CD14-positive monocyte (primary cell): ENCODE data around the gene DUOXA1. TPM values are rescaled to one million over a fixed set of nuclear protein-coding genes. Genes with fewer than 3 reads are reported as not detected.

ENCODE experiments used
- DNase-seq, 3 donors: peaks; one replicate each; pipeline ENCODE4 v3.0.0-alpha.2; 2011 to 2022
- H2AFZ ChIP-seq: 2 replicates; pipeline ENCODE4 v1.6.0; 2012; ENCODE audit warnings: mild to moderate bottlenecking, low read depth, low read length, inconsistent platforms; ENCODE audit not compliant: insufficient read depth, poor library complexity, severe bottlenecking
- H3K27ac ChIP-seq, 2 donors: 1 replicate in 1 of 2; 2 replicates in 1 of 2; pipeline ENCODE4 v1.5.1; 2012 to 2013; ENCODE audit warnings: low read length in 2 of 2, control low read depth in 1 of 2, inconsistent platforms in 1 of 2, low read depth in 1 of 2, mild to moderate bottlenecking in 1 of 2
- H3K27me3 ChIP-seq, 2 donors: one replicate each; pipeline versions ENCODE4 v1.6.0 to v1.6.1; 2011 to 2013; ENCODE audit warnings: low read length in 2 of 2; ENCODE audit not compliant: control insufficient read depth in 2 of 2, insufficient read depth in 2 of 2
- H3K36me3 ChIP-seq, 2 donors: replicated peaks in 1 of 2; 1 replicate in 1 of 2; 2 replicates in 1 of 2; pipeline versions ENCODE4 v1.5.1 to v1.6.1; 2012 to 2013; ENCODE audit warnings: low read length in 2 of 2, control low read depth in 1 of 2, inconsistent platforms in 1 of 2, mild to moderate bottlenecking in 1 of 2; ENCODE audit not compliant: insufficient read depth in 2 of 2, control insufficient read depth in 1 of 2
- H3K4me1 ChIP-seq, 2 donors: 1 replicate in 1 of 2; 2 replicates in 1 of 2; pipeline versions ENCODE4 v1.5.1 to v1.6.1; 2012 to 2013; ENCODE audit warnings: low read length in 2 of 2, control low read depth in 1 of 2, inconsistent platforms in 1 of 2, mild to moderate bottlenecking in 1 of 2, moderate library complexity in 1 of 2; ENCODE audit not compliant: insufficient read depth in 2 of 2, control insufficient read depth in 1 of 2
- H3K4me2 ChIP-seq: replicated peaks from 2 replicates; pipeline ENCODE3; 2012; ENCODE audit warnings: low read length, moderate library complexity, mild to moderate bottlenecking; ENCODE audit not compliant: poor library complexity, severe bottlenecking; ENCODE audit errors: extremely low read depth
- H3K4me3 ChIP-seq, 3 experiments: fragments of 200-600 bp in 1 of 3; sonication (generic) in 1 of 3; replicated peaks in 1 of 3; 1 replicate in 2 of 3; 2 replicates in 1 of 3; pipeline ENCODE4 v1.5.1; 2011 to 2013; ENCODE audit warnings: low read length in 3 of 3, mild to moderate bottlenecking in 3 of 3, control low read depth in 2 of 3, low read depth in 2 of 3, inconsistent platforms in 1 of 3, moderate library complexity in 1 of 3
- H3K79me2 ChIP-seq: 2 replicates; pipeline ENCODE4 v1.6.0; 2012; ENCODE audit warnings: mild to moderate bottlenecking, control low read depth, inconsistent platforms, low read length, moderate library complexity; ENCODE audit not compliant: insufficient read depth
- H3K9ac ChIP-seq: 2 replicates; pipeline ENCODE4 v1.6.0; 2017; ENCODE audit warnings: low read length, mild to moderate bottlenecking; ENCODE audit not compliant: insufficient read depth, poor library complexity, severe bottlenecking
- H3K9me3 ChIP-seq, 2 donors: replicated peaks in 1 of 2; 1 replicate in 1 of 2; 2 replicates in 1 of 2; pipeline versions ENCODE4 v1.5.1 to v1.6.1; 2012 to 2013; ENCODE audit warnings: low read length in 2 of 2, control low read depth in 1 of 2; ENCODE audit not compliant: control insufficient read depth in 1 of 2, insufficient read depth in 1 of 2
- H4K20me1 ChIP-seq: 2 replicates; pipeline ENCODE4 v1.6.0; 2012; ENCODE audit warnings: mild to moderate bottlenecking, low read length, control low read depth, moderate library complexity; ENCODE audit not compliant: insufficient read depth
- H3K27ac Mint-ChIP-seq, 7 donors: one replicate each; pipeline ENCODE4 v1.8.0; 2020; ENCODE audit warnings: mild to moderate bottlenecking in 7 of 7, mixed read lengths in 7 of 7, moderate library complexity in 6 of 7, inconsistent platforms in 2 of 7
- H3K27me3 Mint-ChIP-seq, 3 donors: one replicate each; pipeline ENCODE4 v1.8.0; 2021 to 2022; ENCODE audit warnings: low read depth in 3 of 3, mild to moderate bottlenecking in 3 of 3, mixed read lengths in 3 of 3, moderate library complexity in 3 of 3, inconsistent platforms in 1 of 3
- H3K36me3 Mint-ChIP-seq, 2 donors: one replicate each; pipeline ENCODE4 v1.8.0; 2020; ENCODE audit warnings: mixed read lengths in 2 of 2, inconsistent platforms in 1 of 2, mild to moderate bottlenecking in 1 of 2
- H3K4me1 Mint-ChIP-seq: one replicate; pipeline ENCODE4 v1.8.0; 2020; ENCODE audit warnings: mild to moderate bottlenecking, mixed read lengths
- H3K4me3 Mint-ChIP-seq, 2 donors: one replicate each; pipeline ENCODE4 v1.8.0; 2020; ENCODE audit warnings: mild to moderate bottlenecking in 2 of 2, mixed read lengths in 2 of 2, moderate library complexity in 1 of 2
- H3K9me3 Mint-ChIP-seq, 7 donors: one replicate each; pipeline ENCODE4 v1.8.0; 2020 to 2022; ENCODE audit warnings: mixed read lengths in 7 of 7, mild to moderate bottlenecking in 6 of 7, moderate library complexity in 6 of 7, inconsistent platforms in 2 of 7
- WGBS: methylation state at CpG from one replicate; pipeline ENCODE4 v1.1.5; 2013; ENCODE audit warnings: missing lambda C conversion rate; ENCODE audit not compliant: insufficient coverage; 5-methylcytosine and 5-hydroxymethylcytosine counted together
- intact Hi-C, 2 donors: fragments of 100-400 bp; cut with micrococcal nuclease; formaldehyde crosslinking; loops; one replicate each; pipeline versions ENCODE4 v1.15.0 to v1.15.1; 2023
- polyA plus RNA-seq, 3 donors: library from polyadenylated mRNA; depleted of rRNA in 1 of 3; unstranded in 2 of 3; stranded (reverse) in 1 of 3; fragments of 300-500 nt in 2 of 3; fragments of >200 nt in 1 of 3; fragmentation: Illumina TruSeq in 2 of 3; gene quantifications; 1 replicate in 2 of 3; 2 replicates in 1 of 3; pipeline ENCODE4 v1.2.3, GENCODE V29; 2012 to 2021
- TF ChIP-seq, protein P1 (sequence below): fragments of 200-600 bp; IDR thresholded peaks from one replicate; pipeline ENCODE4 v1.8.0; 2022; ENCODE audit warnings: antibody characterized with exemption, mild to moderate bottlenecking

Gene DUOXA1
- polyA plus RNA-seq, 3 donors = not detected

- intact Hi-C loops = no loop called here
- Mint-ChIP-seq H3K27ac (no peak overlapping the region), H3K27me3 (peaks cover 3 to 7% (median 6%) of the 10 kb centered on the region in 3 donors), H3K4me1 (no peaks in the 10 kb centered on the region), H3K9me3 (peaks cover 0 to 3% (median 0%) of the 10 kb centered on the region in 7 donors), H3K36me3 (peaks cover 0 to 7% of the 10 kb centered on the region in 2 donors), H3K4me3 (no peak overlapping the region)
- Histone ChIP-seq H4K20me1 (no peaks in the 10 kb centered on the region), H3K27me3 (no peaks in the 10 kb centered on the region), H3K36me3 (no peaks in the 10 kb centered on the region), H2AFZ (no peak overlapping the region), H3K9me3 (no peaks in the 10 kb centered on the region), H3K4me3 (no peak overlapping the region), H3K79me2 (no peaks in the 10 kb centered on the region), H3K4me1 (no peaks in the 10 kb centered on the region), H3K9ac (no peak overlapping the region), H3K4me2 (no peak overlapping the region), H3K27ac (no peak overlapping the region)
- WGBS = 96% methylated on average over 5 of the region's 6 CpGs
- TF ChIP-seq, protein P1, sequence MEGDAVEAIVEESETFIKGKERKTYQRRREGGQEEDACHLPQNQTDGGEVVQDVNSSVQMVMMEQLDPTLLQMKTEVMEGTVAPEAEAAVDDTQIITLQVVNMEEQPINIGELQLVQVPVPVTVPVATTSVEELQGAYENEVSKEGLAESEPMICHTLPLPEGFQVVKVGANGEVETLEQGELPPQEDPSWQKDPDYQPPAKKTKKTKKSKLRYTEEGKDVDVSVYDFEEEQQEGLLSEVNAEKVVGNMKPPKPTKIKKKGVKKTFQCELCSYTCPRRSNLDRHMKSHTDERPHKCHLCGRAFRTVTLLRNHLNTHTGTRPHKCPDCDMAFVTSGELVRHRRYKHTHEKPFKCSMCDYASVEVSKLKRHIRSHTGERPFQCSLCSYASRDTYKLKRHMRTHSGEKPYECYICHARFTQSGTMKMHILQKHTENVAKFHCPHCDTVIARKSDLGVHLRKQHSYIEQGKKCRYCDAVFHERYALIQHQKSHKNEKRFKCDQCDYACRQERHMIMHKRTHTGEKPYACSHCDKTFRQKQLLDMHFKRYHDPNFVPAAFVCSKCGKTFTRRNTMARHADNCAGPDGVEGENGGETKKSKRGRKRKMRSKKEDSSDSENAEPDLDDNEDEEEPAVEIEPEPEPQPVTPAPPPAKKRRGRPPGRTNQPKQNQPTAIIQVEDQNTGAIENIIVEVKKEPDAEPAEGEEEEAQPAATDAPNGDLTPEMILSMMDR = no peak
- no peak for DNase-seq
These were observed 20.8 kb upstream of the DUOXA1 start for GRCh38 chr15:45150481-45150880.

DNA sequence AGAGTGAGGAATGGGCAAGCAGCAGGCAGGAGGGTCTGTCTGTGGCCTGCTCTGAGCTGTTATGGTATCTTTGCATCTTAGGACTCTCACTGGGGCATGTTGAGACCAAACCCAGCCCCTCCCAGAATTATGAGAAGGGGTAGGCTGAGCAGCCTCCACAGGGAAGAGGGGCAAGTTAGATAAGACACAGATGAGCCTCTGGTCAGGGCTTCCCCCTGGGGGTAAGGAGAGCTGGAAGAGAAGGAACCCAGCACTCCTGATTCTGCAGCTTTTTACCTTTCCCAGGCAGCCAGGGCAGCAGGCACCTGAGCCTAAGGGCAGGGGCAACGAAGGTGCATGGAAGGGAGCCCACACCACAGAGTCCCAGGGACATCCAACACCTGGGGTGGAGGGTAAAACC, 19.4 kb upstream of the DUOXA1 start:
- H3K27ac Mint-ChIP-seq = no peak overlapping the region
- no peak overlapping the region for H3K27ac ChIP-seq
- H3K4me2 ChIP-seq = no peak overlapping the region

More for the DNA sequence above, 19.4 kb upstream of the DUOXA1 start:
- Mint-ChIP-seq H3K27me3 (peaks cover 6 to 9% (median 8%) of the 10 kb centered on the region in 3 donors), H3K4me3 (no peak overlapping the region), H3K4me1 (no peaks in the 10 kb centered on the region), H3K9me3 (peaks cover 0 to 3% (median 0%) of the 10 kb centered on the region in 7 donors), H3K36me3 (peaks cover 0 to 7% of the 10 kb centered on the region in 2 donors)
- H3K4me3 ChIP-seq = no peak overlapping the region
- no peaks in the 10 kb centered on the region for H4K20me1 ChIP-seq
- H2AFZ ChIP-seq = no peak overlapping the region
- no peaks in the 10 kb centered on the region for H3K36me3 ChIP-seq
- no peaks in the 10 kb centered on the region for H3K4me1 ChIP-seq
- no peaks in the 10 kb centered on the region for H3K27me3 ChIP-seq
- DNase-seq = no peak
- H3K9me3 ChIP-seq = no peaks in the 10 kb centered on the region
- no peaks in the 10 kb centered on the region for H3K79me2 ChIP-seq
- TF ChIP-seq, protein P1 = no peak
- H3K9ac ChIP-seq = no peak overlapping the region
- intact Hi-C loops = no loop called here
- no CpG with 5 or more reads among the region's 1 CpG for WGBS
